ENCODE results near the gene AFF2. TPM values are rescaled to one million over a fixed set of nuclear protein-coding genes. Genes with fewer than 3 reads are reported as not detected.

The AFF2 gene
- total and polyA plus RNA-seq, 2 donors from 2014 or later, result 0.09 to 5.7 TPM

DNA sequence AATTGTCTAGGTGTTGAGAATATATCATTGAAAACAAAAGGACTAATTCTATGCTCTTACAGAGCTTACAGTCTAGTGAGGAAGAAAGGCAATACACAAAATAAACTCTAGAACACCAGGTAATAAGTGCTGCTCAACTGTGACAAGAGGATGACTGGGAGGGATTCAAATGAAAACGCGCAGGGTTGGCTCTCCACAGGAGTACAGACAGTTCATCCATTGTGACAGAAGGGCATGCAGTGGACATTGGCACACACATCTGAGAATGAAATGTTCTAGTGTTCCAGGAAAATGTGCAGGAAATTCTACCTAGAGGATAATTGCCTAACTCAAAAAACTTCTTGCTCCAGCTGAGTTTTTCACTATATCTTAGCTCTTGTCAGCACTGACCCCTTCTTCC is 512.7 kb downstream of the AFF2 start:
- H3K9ac ChIP-seq (ENCODE audit: low read length in 3 of 3), result no peak overlapping the region
- no peak overlapping the region for H3K4me3 ChIP-seq (ENCODE audit: low read length in 3 of 3)
- no peaks in the 10 kb centered on the region for H3K36me3 ChIP-seq (ENCODE audit: control insufficient read depth in 2 of 3, insufficient read depth in 3 of 3, low read length in 3 of 3)
- DNase-seq, result no peak
- H3K27me3 ChIP-seq (ENCODE audit: control insufficient read depth, insufficient read depth, low read length), result no peaks in the 10 kb centered on the region
- H3K9me3 ChIP-seq (ENCODE audit: control insufficient read depth in 2 of 3, insufficient read depth in 1 of 3, low read length in 3 of 3), result no peaks in the 10 kb centered on the region
- no peak for FAIRE-seq
- no peak overlapping the region for H3K27ac ChIP-seq (ENCODE audit: low read depth in 2 of 2, low read length in 2 of 2)
- no peaks in the 10 kb centered on the region for H3K4me1 ChIP-seq (ENCODE audit: control insufficient read depth in 2 of 3, insufficient read depth in 2 of 3, low read depth in 1 of 3, low read length in 3 of 3)
- TF ChIP-seq, protein P1, sequence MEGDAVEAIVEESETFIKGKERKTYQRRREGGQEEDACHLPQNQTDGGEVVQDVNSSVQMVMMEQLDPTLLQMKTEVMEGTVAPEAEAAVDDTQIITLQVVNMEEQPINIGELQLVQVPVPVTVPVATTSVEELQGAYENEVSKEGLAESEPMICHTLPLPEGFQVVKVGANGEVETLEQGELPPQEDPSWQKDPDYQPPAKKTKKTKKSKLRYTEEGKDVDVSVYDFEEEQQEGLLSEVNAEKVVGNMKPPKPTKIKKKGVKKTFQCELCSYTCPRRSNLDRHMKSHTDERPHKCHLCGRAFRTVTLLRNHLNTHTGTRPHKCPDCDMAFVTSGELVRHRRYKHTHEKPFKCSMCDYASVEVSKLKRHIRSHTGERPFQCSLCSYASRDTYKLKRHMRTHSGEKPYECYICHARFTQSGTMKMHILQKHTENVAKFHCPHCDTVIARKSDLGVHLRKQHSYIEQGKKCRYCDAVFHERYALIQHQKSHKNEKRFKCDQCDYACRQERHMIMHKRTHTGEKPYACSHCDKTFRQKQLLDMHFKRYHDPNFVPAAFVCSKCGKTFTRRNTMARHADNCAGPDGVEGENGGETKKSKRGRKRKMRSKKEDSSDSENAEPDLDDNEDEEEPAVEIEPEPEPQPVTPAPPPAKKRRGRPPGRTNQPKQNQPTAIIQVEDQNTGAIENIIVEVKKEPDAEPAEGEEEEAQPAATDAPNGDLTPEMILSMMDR (IDR thresholded peaks at IDR 0.05; ENCODE audit: borderline replicate concordance, extremely low read depth, insufficient read depth), result no peak
- intact Hi-C loops (cut with DNase I), result no loop called here

DNA sequence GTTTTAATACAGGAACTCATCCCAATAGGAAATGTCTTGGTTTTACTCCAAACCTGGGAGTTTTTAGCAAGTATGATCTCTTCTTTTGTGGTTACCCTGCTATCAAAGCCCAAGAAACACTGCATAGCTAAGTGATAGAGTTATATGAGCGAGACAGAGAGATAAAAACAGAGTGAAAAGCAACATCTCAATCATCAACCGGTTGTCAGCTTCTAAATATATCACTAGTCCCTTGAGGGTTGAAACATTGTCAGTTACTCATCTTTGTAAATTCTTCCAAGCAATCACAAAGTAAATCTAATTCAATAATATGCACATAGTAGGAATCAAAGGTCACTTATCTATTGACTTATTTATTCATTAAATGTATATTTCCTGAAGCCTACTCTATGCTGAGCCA is 520.7 kb downstream of the AFF2 start:
- FAIRE-seq (no peak), DNase-seq (no peak)
- Histone ChIP-seq H3K36me3 (ENCODE audit: control insufficient read depth in 2 of 3, insufficient read depth in 3 of 3, low read length in 3 of 3) (no peaks in the 10 kb centered on the region), H3K9me3 (ENCODE audit: control insufficient read depth in 2 of 3, insufficient read depth in 1 of 3, low read length in 3 of 3) (no peaks in the 10 kb centered on the region), H3K27ac (ENCODE audit: low read depth in 2 of 2, low read length in 2 of 2) (no peak overlapping the region), H3K9ac (ENCODE audit: low read length in 3 of 3) (no peak overlapping the region), H3K4me3 (ENCODE audit: low read length in 3 of 3) (no peak overlapping the region), H3K4me1 (ENCODE audit: control insufficient read depth in 2 of 3, insufficient read depth in 2 of 3, low read depth in 1 of 3, low read length in 3 of 3) (no peaks in the 10 kb centered on the region), H3K27me3 (ENCODE audit: control insufficient read depth, insufficient read depth, low read length) (no peaks in the 10 kb centered on the region)
- TF ChIP-seq, protein P1 (IDR thresholded peaks at IDR 0.05; ENCODE audit: borderline replicate concordance, extremely low read depth, insufficient read depth), result no peak
- intact Hi-C loops (cut with DNase I), result no loop called here

DNA sequence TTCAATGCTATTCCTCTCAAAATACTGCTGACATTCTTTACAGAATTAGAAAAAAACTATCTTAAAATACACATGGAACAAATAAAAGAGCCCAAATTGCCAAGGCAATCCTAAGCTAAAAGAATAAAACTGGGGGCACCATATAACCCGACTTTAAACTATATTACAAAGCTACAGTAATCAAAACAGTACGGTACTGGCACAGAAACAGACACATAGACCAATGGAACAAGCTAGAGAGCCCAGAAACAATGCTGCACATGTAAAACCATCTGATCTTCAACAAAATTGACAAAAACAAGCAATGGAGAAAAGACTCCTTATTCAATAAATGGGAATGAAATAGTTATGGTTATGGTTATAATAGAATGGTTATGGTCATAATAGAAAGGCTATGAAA is 522.1 kb downstream of the AFF2 start:
- TF ChIP-seq, protein P1 (IDR thresholded peaks at IDR 0.05; ENCODE audit: borderline replicate concordance, extremely low read depth, insufficient read depth), result no peak
- Histone ChIP-seq H3K4me3 (ENCODE audit: low read length in 3 of 3) (no peak overlapping the region), H3K9me3 (ENCODE audit: control insufficient read depth in 2 of 3, insufficient read depth in 1 of 3, low read length in 3 of 3) (no peaks in the 10 kb centered on the region), H3K27me3 (ENCODE audit: control insufficient read depth, insufficient read depth, low read length) (no peaks in the 10 kb centered on the region), H3K9ac (ENCODE audit: low read length in 3 of 3) (no peak overlapping the region), H3K27ac (ENCODE audit: low read depth in 2 of 2, low read length in 2 of 2) (no peak overlapping the region), H3K4me1 (ENCODE audit: control insufficient read depth in 2 of 3, insufficient read depth in 2 of 3, low read depth in 1 of 3, low read length in 3 of 3) (no peaks in the 10 kb centered on the region), H3K36me3 (ENCODE audit: control insufficient read depth in 2 of 3, insufficient read depth in 3 of 3, low read length in 3 of 3) (no peaks in the 10 kb centered on the region)
- no peak for FAIRE-seq
- intact Hi-C loops (cut with DNase I), result no loop called here
- no peak for DNase-seq

DNA sequence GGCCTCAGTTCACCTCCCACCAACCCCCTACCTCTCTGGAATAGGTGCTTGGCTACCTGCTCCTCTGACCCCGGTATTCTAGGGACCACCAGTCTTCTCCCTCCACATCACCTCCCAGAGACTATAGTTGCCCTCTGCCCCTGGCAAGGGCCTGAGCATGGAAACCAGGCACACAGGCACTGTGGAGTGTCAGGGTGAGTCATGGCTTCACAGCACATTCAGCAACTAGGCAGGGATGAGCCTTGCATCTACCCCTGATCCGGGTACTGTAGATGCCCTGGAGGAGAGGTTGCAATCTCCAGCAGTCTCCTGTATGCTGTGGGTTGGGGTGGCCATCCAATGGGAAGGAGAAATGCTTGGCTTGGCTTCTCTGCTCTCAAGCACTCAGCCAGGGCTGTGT is 532.0 kb downstream of the AFF2 start:
- DNase-seq (no peak), FAIRE-seq (no peak)

More for the DNA sequence above, 532.0 kb downstream of the AFF2 start:
- H3K27ac ChIP-seq (ENCODE audit: low read depth in 2 of 2, low read length in 2 of 2), result no peak overlapping the region
- TF ChIP-seq, protein P1 (IDR thresholded peaks at IDR 0.05; ENCODE audit: borderline replicate concordance, extremely low read depth, insufficient read depth), result no peak
- H3K4me3 ChIP-seq (ENCODE audit: low read length in 3 of 3), result no peak overlapping the region
- no peaks in the 10 kb centered on the region for H3K9me3 ChIP-seq (ENCODE audit: control insufficient read depth in 2 of 3, insufficient read depth in 1 of 3, low read length in 3 of 3)
- H3K4me1 ChIP-seq (ENCODE audit: control insufficient read depth in 2 of 3, insufficient read depth in 2 of 3, low read depth in 1 of 3, low read length in 3 of 3), result no peaks in the 10 kb centered on the region
- intact Hi-C loops (cut with DNase I), result no loop called here
- H3K36me3 ChIP-seq (ENCODE audit: control insufficient read depth in 2 of 3, insufficient read depth in 3 of 3, low read length in 3 of 3), result no peaks in the 10 kb centered on the region
- H3K9ac ChIP-seq (ENCODE audit: low read length in 3 of 3), result no peak overlapping the region
- H3K27me3 ChIP-seq (ENCODE audit: control insufficient read depth, insufficient read depth, low read length), result no peaks in the 10 kb centered on the region
